GM19023 (cell line): Measurements from ENCODE around the gene C6orf120.

ENCODE experiments used
- ATAC-seq: cut with Tn5 transposase; IDR thresholded peaks from one replicate; pipeline ENCODE4 v1.9.1; 2021; ENCODE audit warnings: mild to moderate bottlenecking, moderate library complexity; ENCODE audit not compliant: unreplicated experiment

The C6orf120 gene

GRCh38 chr6:169724494-169725124 lies 22.7 kb downstream of the C6orf120 start, which contains the start of gene PHF10:
PHF10 (minus strand) TSS chr6:169724500; CDS start chr6:169723931, 569 bp downstream.
- peak; percentile 62 for ATAC-seq

- peak; percentile 16 for ATAC-seq
These were observed 23.5 kb downstream of the C6orf120 start for GRCh38 chr6:169725125-169726048.

GRCh38 chr6:169726049-169726400 lies 24.1 kb downstream of the C6orf120 start:
- no peak for ATAC-seq

- no peak for ATAC-seq
These were observed 25.0 kb downstream of the C6orf120 start for GRCh38 chr6:169726963-169727362.

GRCh38 chr6:169729961-169730360 lies 28.0 kb downstream of the C6orf120 start:
- no peak for ATAC-seq

- no peak for ATAC-seq
These were observed 36.5 kb downstream of the C6orf120 start for GRCh38 chr6:169738204-169738975.

GRCh38 chr6:169738976-169739529 lies 37.1 kb downstream of the C6orf120 start:
- no peak for ATAC-seq

GRCh38 chr6:169741344-169741743 lies 39.4 kb downstream of the C6orf120 start:
- ATAC-seq: no peak

GRCh38 chr6:169745405-169745804 lies 43.5 kb downstream of the C6orf120 start:
- no peak for ATAC-seq

- no peak for ATAC-seq
These were observed 44.6 kb downstream of the C6orf120 start for GRCh38 chr6:169746556-169746955.

GRCh38 chr6:169751242-169752073 lies 49.5 kb downstream of the C6orf120 start, which contains the start of the genes DYNLT2 and ERMARD:
DYNLT2 (minus strand) TSS chr6:169751572; CDS start chr6:169751458, 114 bp downstream.
ERMARD (plus strand) TSS chr6:169751622; CDS start chr6:169751658, 36 bp downstream.
- ATAC-seq: peak; percentile 94

GRCh38 chr6:169752074-169752623 lies 50.2 kb downstream of the C6orf120 start:
- no peak for ATAC-seq
